Mucosa of descending colon (tissue), 3 donors: ENCODE data around the gene OGDHL. TPM values are rescaled to one million over a fixed set of nuclear protein-coding genes. Genes with fewer than 3 reads are reported as not detected.

Experiments used
- ATAC-seq: fragments of 200-7000 bp; cut with Tn5 transposase; one replicate; pipeline ENCODE4 v1.9.1; 2020; ENCODE audit warnings: mild to moderate bottlenecking, moderate library complexity
- DNase-seq, 3 donors: peaks; one replicate each; pipeline ENCODE4 v3.0.0-alpha.2; 2020
- H3K36me3 ChIP-seq: fragments of 200-600 bp; one replicate; pipeline ENCODE4 v1.8.0; 2021; ENCODE audit warnings: low read depth, mild to moderate bottlenecking
- H3K4me1 ChIP-seq: fragments of 200-600 bp; one replicate; pipeline ENCODE4 v1.8.0; 2021; ENCODE audit warnings: low read depth, mild to moderate bottlenecking
- H3K4me3 ChIP-seq: fragments of 200-600 bp; one replicate; pipeline ENCODE4 v1.8.0; 2021; ENCODE audit warnings: mild to moderate bottlenecking
- H3K9me3 ChIP-seq: fragments of 200-600 bp; one replicate; pipeline ENCODE4 v1.8.0; 2021; ENCODE audit warnings: mild to moderate bottlenecking
- intact Hi-C, 2 donors: fragments of 100-400 bp; cut with DNase I in 1 of 2; cut with micrococcal nuclease in 1 of 2; formaldehyde crosslinking; loops; one replicate each; pipeline versions ENCODE4 v1.11.0 to v1.11.1; 2022; cut with DNase I, micrococcal nuclease
- total RNA-seq, 3 donors: library from RNA; stranded (reverse); fragmentation: NEBNext Ultra II Directional in 2 of 3; extraction: Animal tissue kit (Norgen Biotek cat#: 25700) in 2 of 3; gene quantifications; one replicate each; pipeline versions ENCODE4 v1.2.1 to v1.2.4, GENCODE V29; 2021 to 2023
- TF ChIP-seq, protein P1 (sequence below): fragments of 200-600 bp; IDR thresholded peaks from one replicate; pipeline ENCODE4 v1.8.0; 2022; ENCODE audit warnings: antibody characterized with exemption, mild to moderate bottlenecking
- donor health status: DM: no; HTN: no; CAD: no; lungs with moderate emphysema.
- donor health status: DM: no; HTN: no; CAD: no.
- donor health status: DM: no; HTN: yes; CAD: no.

OGDHL gene
- total RNA-seq, 3 donors from 2014 or later: 1.9 to 2.6 (median 2.5) TPM

DNA sequence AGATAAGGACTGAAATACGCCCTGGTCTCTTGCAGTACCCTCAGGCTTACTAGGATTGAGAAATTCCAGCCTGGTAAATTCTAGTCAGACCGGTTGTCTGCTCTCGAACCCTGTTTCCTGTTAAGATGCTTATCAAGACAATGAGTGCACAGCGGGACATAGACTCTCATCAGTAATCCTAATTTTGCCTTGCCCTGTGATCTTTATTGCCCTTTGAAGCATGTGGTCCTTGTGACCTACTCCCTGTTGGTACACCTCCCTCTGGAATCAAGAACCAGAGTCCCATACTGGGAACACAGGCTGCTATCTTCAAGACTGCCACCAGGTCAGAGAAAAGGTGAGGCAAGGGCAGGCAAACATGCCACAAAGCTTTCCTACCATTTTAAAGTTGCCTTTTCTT lies 75.5 kb downstream of the OGDHL start:
- TF ChIP-seq, protein P1, sequence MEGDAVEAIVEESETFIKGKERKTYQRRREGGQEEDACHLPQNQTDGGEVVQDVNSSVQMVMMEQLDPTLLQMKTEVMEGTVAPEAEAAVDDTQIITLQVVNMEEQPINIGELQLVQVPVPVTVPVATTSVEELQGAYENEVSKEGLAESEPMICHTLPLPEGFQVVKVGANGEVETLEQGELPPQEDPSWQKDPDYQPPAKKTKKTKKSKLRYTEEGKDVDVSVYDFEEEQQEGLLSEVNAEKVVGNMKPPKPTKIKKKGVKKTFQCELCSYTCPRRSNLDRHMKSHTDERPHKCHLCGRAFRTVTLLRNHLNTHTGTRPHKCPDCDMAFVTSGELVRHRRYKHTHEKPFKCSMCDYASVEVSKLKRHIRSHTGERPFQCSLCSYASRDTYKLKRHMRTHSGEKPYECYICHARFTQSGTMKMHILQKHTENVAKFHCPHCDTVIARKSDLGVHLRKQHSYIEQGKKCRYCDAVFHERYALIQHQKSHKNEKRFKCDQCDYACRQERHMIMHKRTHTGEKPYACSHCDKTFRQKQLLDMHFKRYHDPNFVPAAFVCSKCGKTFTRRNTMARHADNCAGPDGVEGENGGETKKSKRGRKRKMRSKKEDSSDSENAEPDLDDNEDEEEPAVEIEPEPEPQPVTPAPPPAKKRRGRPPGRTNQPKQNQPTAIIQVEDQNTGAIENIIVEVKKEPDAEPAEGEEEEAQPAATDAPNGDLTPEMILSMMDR: no peak
- H3K9me3 ChIP-seq: no peaks in the 10 kb centered on the region
- no peak for DNase-seq
- H3K4me3 ChIP-seq: no peak overlapping the region
- H3K4me1 ChIP-seq: no peaks in the 10 kb centered on the region
- intact Hi-C loops: no loop called here
- no peaks in the 10 kb centered on the region for H3K36me3 ChIP-seq
- no peak for ATAC-seq

Other genes starting within 250 kb of the OGDHL start
- 10 to 100 TPM; 18.9 to 29.8 (median 25.4) TPM for gene ERCC6, start 223.2 kb downstream of the OGDHL start, total RNA-seq
- gene SLC18A3, start 152.0 kb downstream of the OGDHL start, total RNA-seq: 1 to 10 TPM in 1 of 3 donors, not detected in 2; 1.6 TPM
- 1 to 10 TPM in 1 of 3 donors, under 1 TPM in 2; 0.61 to 1.6 (median 0.84) TPM for gene CHAT, start 148.3 kb downstream of the OGDHL start, total RNA-seq
- gene C10orf53, start 82.7 kb downstream of the OGDHL start, total RNA-seq: not detected
- 10 to 100 TPM; 26.6 to 34.3 (median 31.6) TPM for gene PARG, start 179.7 kb upstream of the OGDHL start, total RNA-seq
- gene TIMM23B, start 179.7 kb upstream of the OGDHL start, total RNA-seq: 10 to 100 TPM; 11.8 to 17.0 (median 14.2) TPM
- 10 to 100 TPM in 2 of 3 donors, 1 to 10 TPM in 1; 8.7 to 13.7 (median 10.4) TPM for gene AGAP6, start 226.1 kb upstream of the OGDHL start, total RNA-seq